D721Med (cell line): ENCODE results near the gene ERGIC1.

Experiments
- DNase-seq: peaks from one replicate; pipeline ENCODE4 v3.0.0; 2011; ENCODE audit warnings: low spot score; ENCODE audit not compliant: insufficient read length
- FAIRE-seq: peaks from 2 replicates; lab custom pipeline; 2011; peaks lifted over from hg19 to GRCh38; lab: Jason Lieb, UNC
- CTCF ChIP-seq: IDR thresholded peaks from 2 replicates; pipeline ENCODE4 v1.5.1; 2012; ENCODE audit warnings: mild to moderate bottlenecking, control low read depth; ENCODE audit not compliant: insufficient read depth; ENCODE audit errors: missing control alignments

Gene ERGIC1

DNA sequence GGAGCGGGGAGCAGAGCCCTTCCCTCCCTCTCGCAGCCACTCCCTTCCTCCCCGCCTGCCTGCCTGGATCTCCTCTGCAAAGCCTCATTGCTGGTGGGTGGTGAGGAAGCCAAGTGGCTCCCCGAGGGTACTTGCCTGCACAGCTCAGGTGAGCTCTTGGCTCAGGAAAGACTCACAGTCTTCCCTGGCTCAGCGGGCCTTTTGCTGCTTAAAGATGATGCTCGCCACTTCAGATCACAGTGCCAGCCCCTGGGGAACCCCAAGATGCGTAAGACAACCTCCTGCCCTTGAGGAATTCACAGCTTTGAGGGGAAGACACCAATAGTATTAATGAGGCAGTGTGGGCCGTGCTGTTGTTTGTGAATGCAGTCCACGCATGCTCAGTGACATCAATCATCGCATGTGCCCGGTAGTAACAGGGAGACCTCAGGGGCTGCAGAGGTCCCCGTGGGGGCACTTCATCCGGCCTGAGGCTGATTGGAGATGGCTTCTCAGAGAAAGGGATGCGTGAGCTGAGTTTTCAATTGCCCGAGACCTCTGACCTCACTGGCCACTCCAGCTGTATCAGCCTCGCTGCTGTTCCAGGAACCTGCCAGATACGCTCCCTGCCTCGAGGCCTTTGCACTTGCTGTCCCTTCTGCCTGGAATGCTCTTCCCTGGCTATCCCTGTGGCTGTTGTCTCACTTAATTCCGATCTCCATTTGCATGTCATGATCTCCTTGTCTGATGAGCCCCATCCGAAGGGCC lies 36.8 kb downstream of the ERGIC1 start:
- no peak for DNase-seq
- no peak for FAIRE-seq
- no peak for TF ChIP-seq CTCF

GRCh38 chr5:172871536-172871935 lies 37.5 kb downstream of the ERGIC1 start:
- no peak for TF ChIP-seq CTCF
- FAIRE-seq = no peak

GRCh38 chr5:172871982-172872381 lies 37.9 kb downstream of the ERGIC1 start:
- DNase-seq = no peak
- FAIRE-seq = no peak
- no peak for TF ChIP-seq CTCF

More at GRCh38 chr5:172871536-172871935, 37.5 kb downstream of the ERGIC1 start:
- no peak for DNase-seq

DNA sequence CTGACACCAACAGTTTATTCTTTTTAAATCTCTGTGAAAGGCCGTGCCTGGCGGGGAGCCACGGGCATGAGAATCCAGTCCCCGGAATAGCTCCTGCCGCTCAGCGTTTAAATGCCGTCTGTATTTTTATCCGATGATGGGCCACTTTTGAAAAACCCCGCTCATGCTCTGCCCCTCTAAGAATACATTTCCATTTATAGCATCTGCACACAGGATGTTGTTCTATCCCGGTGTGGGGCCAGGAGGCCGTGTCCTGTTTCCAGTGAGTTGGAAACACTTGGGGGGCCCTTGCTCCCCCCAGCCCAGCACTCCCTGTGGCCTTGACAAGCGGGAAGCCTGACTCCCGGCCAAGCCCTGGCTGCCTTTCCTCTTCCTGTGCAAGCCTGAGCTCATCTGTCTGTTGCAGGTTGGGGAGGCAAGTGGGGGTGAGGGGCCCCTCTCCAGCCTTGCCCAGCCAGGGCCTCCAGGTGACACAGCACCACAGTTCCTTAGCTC lies 39.0 kb downstream of the ERGIC1 start:
- no peak for TF ChIP-seq CTCF
- DNase-seq = no peak
- FAIRE-seq = no peak

DNA sequence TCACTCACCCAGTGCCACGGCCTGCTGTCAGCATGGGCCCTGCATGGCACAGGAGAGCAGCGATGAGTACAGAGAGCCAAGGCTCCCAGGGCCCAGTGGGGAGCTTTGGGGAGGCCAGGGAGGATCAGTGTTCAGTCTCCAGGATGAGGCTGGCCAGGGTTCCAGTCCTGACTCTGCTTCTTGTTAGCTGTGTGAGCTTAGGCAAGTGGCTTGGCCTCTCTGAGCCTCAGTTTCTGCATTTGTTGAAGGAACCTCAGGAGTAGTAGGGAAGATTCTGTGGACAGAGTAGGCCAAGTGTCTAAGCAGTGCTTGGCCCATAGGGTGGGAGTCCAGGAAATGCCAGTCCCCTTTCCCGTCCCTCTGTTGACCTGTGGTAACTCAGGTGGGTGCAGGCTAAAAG lies 39.5 kb downstream of the ERGIC1 start:
- no peak for TF ChIP-seq CTCF
- no peak for DNase-seq
- FAIRE-seq = no peak

DNA sequence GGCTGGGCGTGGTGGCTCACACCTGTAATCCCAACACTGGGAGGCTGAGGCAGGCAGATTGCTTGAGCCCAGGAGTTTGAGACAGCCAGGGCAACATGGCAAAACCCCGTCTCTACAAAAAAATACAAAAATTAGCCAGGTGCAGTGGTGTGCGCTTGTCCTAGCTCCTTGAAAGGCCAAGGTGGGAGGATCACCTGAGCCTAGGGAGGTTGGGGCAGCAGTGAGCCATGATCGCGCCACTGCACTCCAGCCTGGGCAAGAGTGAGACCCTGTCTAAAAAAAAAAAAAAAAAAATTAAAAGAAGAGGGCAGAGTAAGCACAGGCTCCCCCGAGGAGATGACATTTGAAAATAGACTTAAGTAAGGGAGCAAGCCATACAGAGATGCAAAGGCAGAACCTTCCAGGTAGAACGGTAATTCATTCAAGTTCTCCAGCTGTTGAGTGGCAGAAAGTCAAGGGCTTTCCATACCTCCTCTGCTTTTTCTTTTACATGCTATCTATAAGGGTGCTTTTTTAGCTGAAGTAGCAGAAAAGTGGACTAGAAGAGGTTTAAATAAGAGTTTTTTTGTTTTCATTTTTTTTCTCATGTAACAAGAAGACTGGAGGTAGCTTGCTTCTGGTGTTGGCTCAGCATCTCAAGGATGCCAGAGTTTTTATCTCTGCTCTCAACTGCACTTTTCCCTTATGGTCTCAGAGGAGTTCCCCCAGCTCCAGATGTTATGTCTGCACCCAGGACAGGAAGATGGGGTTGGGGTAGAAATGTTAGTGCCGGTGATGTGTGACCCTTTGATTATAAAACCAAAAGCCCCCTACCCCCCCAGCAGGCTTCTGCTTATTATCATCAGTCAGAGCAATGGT lies 40.8 kb downstream of the ERGIC1 start:
- no peak for FAIRE-seq
- DNase-seq = no peak
- no peak for TF ChIP-seq CTCF
